ENCODE results near the gene GNA15.

DNA sequence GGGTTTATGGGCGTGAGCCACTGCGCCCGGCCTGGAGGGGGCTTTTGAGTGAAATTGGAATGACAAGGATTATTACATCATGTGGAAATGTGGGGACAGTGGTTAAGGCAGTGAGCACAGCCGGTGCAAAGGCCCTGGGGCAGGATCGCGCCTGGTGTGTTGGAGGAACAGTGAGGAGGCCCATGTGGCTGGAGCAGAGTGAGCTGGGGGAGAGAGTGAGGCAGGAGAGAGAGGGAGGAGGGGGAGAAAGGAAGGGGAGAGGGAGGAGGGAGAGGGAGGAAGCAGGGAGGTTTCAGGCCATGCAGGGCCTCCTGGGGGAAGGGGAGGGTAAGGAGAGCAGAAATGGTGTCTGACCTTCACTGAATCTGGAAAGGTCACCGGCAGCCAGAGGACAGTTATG is 77.3 kb downstream of the GNA15 start:
- TF ChIP-seq, protein P1, sequence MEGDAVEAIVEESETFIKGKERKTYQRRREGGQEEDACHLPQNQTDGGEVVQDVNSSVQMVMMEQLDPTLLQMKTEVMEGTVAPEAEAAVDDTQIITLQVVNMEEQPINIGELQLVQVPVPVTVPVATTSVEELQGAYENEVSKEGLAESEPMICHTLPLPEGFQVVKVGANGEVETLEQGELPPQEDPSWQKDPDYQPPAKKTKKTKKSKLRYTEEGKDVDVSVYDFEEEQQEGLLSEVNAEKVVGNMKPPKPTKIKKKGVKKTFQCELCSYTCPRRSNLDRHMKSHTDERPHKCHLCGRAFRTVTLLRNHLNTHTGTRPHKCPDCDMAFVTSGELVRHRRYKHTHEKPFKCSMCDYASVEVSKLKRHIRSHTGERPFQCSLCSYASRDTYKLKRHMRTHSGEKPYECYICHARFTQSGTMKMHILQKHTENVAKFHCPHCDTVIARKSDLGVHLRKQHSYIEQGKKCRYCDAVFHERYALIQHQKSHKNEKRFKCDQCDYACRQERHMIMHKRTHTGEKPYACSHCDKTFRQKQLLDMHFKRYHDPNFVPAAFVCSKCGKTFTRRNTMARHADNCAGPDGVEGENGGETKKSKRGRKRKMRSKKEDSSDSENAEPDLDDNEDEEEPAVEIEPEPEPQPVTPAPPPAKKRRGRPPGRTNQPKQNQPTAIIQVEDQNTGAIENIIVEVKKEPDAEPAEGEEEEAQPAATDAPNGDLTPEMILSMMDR (IDR thresholded peaks at IDR 0.05), result no peak
- no peak for TF ChIP-seq POLR2A (IDR thresholded peaks at IDR 0.05)

Measured in tibial nerve (tissue), 3 donors.